Calu3 (cell line): ENCODE measurements around the gene SRGN. TPM values are rescaled to one million over a fixed set of nuclear protein-coding genes. Genes with fewer than 3 reads are reported as not detected.

Experiments used
- BruUV-seq: library from RNA; stranded (reverse); fragments of 400-500 nt; replicated peaks from 2 replicates; lab custom pipeline; 2021; lab: Mats Ljungman, UMichigan
- CTCF ChIA-PET: fragments of 300-600 bp; sonication (Branson Sonifier 250); formaldehyde crosslinking; loops from one replicate; lab custom pipeline; 2022; ENCODE audit warnings: antibody characterized with exemption; lab: Charles Lee
- DNase-seq: peaks from one replicate; pipeline ENCODE4 v3.0.0; 2022
- H3K27ac Mint-ChIP-seq: one replicate; pipeline ENCODE4 v1.8.0; 2022; ENCODE audit warnings: mixed read lengths; ENCODE audit not compliant: unreplicated experiment
- H3K27me3 Mint-ChIP-seq: one replicate; pipeline ENCODE4 v1.8.0; 2022; ENCODE audit warnings: mixed read lengths; ENCODE audit not compliant: unreplicated experiment
- H3K36me3 Mint-ChIP-seq: one replicate; pipeline ENCODE4 v1.8.0; 2022; ENCODE audit warnings: mild to moderate bottlenecking, moderate library complexity, mixed read lengths; ENCODE audit not compliant: insufficient read depth, unreplicated experiment
- H3K4me1 Mint-ChIP-seq: one replicate; pipeline ENCODE4 v1.8.0; 2022; ENCODE audit warnings: mild to moderate bottlenecking, low read depth, mixed read lengths; ENCODE audit not compliant: unreplicated experiment
- H3K4me3 Mint-ChIP-seq: one replicate; pipeline ENCODE4 v1.8.0; 2022; ENCODE audit warnings: mild to moderate bottlenecking, low read depth, moderate library complexity, mixed read lengths; ENCODE audit not compliant: unreplicated experiment
- H3K9me3 Mint-ChIP-seq: one replicate; pipeline ENCODE4 v1.8.0; 2022; ENCODE audit warnings: low read depth, mixed read lengths; ENCODE audit not compliant: unreplicated experiment
- CTCF ChIP-seq: fragments of 200-600 bp; IDR thresholded peaks from one replicate; pipeline ENCODE4 v1.8.0; 2022; ENCODE audit warnings: antibody characterized with exemption; ENCODE audit not compliant: unreplicated experiment
- intact Hi-C: fragments of 100-400 bp; cut with micrococcal nuclease; formaldehyde crosslinking; loops from one replicate; pipeline ENCODE4 v1.10.0; 2022; ENCODE audit not compliant: unreplicated experiment
- total RNA-seq: library from RNA; stranded (reverse); gene quantifications from 2 replicates; pipeline ENCODE4 v1.2.3, GENCODE V29; 2022

The SRGN gene
- total RNA-seq, 1 experiment from 2014 or later: not detected

- no peak overlapping the region for H3K4me3 Mint-ChIP-seq
- BruUV-seq: no TSS peak
- CTCF ChIA-PET: interaction anchor here (0.5 kb wide), 1 partner anchor 9 kb away, joined by 6 read pairs; no protein-coding TSS in a partner anchor
- H3K36me3 Mint-ChIP-seq: no peaks in the 10 kb centered on the region
- no peak for DNase-seq
- no peaks in the 10 kb centered on the region for H3K9me3 Mint-ChIP-seq
- H3K4me1 Mint-ChIP-seq: no peaks in the 10 kb centered on the region
- intact Hi-C loops: no loop called here
- TF ChIP-seq CTCF: no peak
- peaks cover 13% of the 10 kb centered on the region for H3K27me3 Mint-ChIP-seq
- H3K27ac Mint-ChIP-seq: no peak overlapping the region
These were observed 39.8 kb upstream of the SRGN start for GRCh38 chr10:69048103-69048502.

- BruUV-seq: no TSS peak
- no peaks in the 10 kb centered on the region for H3K4me1 Mint-ChIP-seq
- no peaks in the 10 kb centered on the region for H3K9me3 Mint-ChIP-seq
These were observed 38.3 kb upstream of the SRGN start for GRCh38 chr10:69049566-69049961.

GRCh38 chr10:69051303-69051702 lies 36.6 kb upstream of the SRGN start:
- CTCF ChIA-PET: no interaction called here
- H3K27me3 Mint-ChIP-seq: peaks cover 13% of the 10 kb centered on the region
- no peak overlapping the region for H3K4me3 Mint-ChIP-seq
- TF ChIP-seq CTCF: no peak
- H3K9me3 Mint-ChIP-seq: no peaks in the 10 kb centered on the region
- no peak for DNase-seq
- H3K4me1 Mint-ChIP-seq: peaks cover 6% of the 10 kb centered on the region
- no TSS peak for BruUV-seq
- H3K27ac Mint-ChIP-seq: no peak overlapping the region
- intact Hi-C loops: no loop called here
- no peaks in the 10 kb centered on the region for H3K36me3 Mint-ChIP-seq

More at GRCh38 chr10:69049566-69049961, 38.3 kb upstream of the SRGN start:
- H3K36me3 Mint-ChIP-seq: no peaks in the 10 kb centered on the region
- CTCF ChIA-PET: interaction anchor here (1.1 kb wide), 1 partner anchor 11 kb away, joined by 5 read pairs; no protein-coding TSS in a partner anchor
- H3K27me3 Mint-ChIP-seq: peaks cover 13% of the 10 kb centered on the region
- no peak overlapping the region for H3K27ac Mint-ChIP-seq
- no peak overlapping the region for H3K4me3 Mint-ChIP-seq
- intact Hi-C loops: no loop called here
- DNase-seq: no peak
- TF ChIP-seq CTCF: no peak

GRCh38 chr10:69051710-69052487 lies 36.0 kb upstream of the SRGN start:
- TF ChIP-seq CTCF: no peak
- no TSS peak for BruUV-seq
- CTCF ChIA-PET: no interaction called here
- peaks cover 13% of the 10 kb centered on the region for H3K27me3 Mint-ChIP-seq
- intact Hi-C loops: no loop called here
- H3K36me3 Mint-ChIP-seq: no peaks in the 10 kb centered on the region
- H3K27ac Mint-ChIP-seq: no peak overlapping the region
- no peak for DNase-seq
- peaks cover 12% of the 10 kb centered on the region for H3K4me1 Mint-ChIP-seq
- H3K4me3 Mint-ChIP-seq: no peak overlapping the region
- no peaks in the 10 kb centered on the region for H3K9me3 Mint-ChIP-seq
